GM18951 (cell line): ENCODE measurements around the gene SLC6A1.

ENCODE experiments used
- POLR2A ChIP-seq: IDR thresholded peaks from 4 replicates; pipeline ENCODE4 v1.6.1; 2011; ENCODE audit warnings: mild to moderate bottlenecking; ENCODE audit not compliant: insufficient read length, insufficient read depth; ENCODE audit errors: extremely low read depth
- in situ Hi-C: fragments of 300-500 bp; cut with MboI; formaldehyde crosslinking; loops from one replicate; pipeline ENCODE4 v1.12.0; 2022; ENCODE audit warnings: low sequenced_read_pairs, mixed read lengths, inconsistent platforms; ENCODE audit not compliant: unreplicated experiment

The SLC6A1 gene

DNA sequence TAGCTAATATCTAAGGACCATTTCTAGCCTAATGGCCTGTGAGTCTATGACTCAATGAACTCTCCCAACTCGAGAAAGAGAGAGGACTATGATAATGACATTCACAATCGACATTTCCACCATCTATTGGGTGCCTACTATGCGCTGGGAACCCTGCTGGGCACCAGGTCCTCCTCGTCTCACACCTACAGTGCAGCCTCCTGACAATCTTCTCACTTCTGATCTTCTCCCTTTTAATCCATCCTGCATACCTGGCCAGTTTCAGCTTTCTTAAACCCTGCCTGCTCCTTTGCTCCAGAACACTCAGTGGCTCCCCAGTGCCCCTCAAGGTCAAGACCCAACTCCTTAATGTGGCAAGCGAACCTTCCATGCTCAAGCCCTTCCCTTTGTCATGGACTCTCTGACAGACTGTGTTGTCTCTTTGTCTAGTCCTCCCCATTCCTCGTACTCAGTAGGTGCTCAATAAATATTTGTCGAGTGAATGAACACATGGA, 3.5 kb upstream of the SLC6A1 start:
- TF ChIP-seq POLR2A = no peak
- in situ Hi-C loops = no loop called here

DNA sequence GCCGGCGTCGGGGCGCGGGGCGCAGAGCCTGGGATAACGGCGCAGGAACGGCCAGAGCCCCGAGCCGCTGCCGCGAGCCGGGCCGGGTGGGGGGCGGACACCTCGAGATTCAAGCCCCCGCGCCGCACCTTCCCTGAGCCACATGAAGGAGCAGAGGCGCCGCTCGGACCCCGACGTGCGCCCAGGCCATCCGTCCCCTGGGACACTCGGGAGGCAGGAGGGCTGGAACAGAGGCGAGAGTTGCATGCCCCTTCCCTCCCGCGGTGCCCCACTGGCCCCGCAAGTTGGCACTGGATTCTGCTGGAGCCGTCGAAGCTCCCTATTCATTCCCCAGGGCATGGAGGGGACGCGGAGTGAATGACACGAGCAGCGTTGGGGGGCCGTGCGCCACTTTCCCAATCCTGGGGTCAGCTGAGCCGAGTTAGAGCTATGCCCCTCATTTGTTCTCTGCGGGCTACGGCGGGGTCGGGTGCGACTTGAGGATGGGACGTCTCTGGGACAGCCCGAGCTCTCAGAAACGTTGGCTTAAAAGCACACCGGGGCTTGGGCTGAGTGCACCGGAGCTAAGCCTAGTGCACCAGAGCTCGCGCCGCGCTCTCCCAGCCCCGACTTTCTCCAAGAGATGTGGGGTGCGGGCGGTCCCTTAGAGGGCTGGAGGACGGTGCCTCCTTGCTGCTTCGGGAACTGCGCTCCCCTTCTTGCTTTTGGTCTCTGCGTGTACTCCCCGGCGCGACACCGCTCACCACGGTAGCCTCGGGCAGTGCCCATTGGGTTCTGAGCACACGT, 588 bp downstream of the SLC6A1 start:
- in situ Hi-C loops = no loop called here
- TF ChIP-seq POLR2A = no peak

DNA sequence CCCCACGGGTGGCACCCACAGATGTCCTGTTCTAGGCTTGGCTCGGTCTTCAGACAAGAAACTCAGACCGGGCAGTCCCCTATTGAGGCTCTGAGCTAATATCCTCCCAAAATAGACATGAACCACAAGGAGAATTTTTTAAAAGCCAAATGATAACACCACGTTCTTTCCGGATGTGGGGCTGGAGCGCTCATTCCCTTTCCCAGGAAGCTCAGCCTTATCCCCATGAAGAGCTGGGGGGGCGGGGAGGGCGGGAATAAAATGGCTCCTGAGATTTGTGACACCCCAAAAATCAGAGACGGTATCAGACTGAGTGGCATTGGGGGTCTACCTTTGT, 1.1 kb downstream of the SLC6A1 start:
- in situ Hi-C loops = no loop called here

DNA sequence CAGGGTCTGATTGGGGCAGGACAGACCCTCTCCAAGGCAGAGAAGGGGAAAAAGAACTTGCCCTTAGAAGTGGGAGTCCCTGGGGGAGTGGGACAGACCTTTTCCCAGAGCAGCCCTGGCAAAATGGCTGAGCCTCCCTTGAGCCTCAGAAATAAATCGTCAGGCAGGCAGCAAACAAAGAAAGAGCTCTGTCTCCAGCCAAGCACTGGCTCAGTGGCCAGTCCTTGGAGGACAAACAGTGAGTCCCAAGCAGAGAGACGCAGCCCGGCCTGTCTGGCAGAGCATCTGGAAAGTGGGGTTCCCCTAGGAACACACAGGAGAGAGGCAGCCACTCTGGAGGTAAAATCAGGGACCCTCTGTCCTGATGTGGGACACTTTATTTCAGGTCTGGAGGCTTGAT, 1.8 kb downstream of the SLC6A1 start:
- in situ Hi-C loops = no loop called here
- no peak for TF ChIP-seq POLR2A

More for the DNA sequence above, 1.1 kb downstream of the SLC6A1 start:
- TF ChIP-seq POLR2A = no peak

DNA sequence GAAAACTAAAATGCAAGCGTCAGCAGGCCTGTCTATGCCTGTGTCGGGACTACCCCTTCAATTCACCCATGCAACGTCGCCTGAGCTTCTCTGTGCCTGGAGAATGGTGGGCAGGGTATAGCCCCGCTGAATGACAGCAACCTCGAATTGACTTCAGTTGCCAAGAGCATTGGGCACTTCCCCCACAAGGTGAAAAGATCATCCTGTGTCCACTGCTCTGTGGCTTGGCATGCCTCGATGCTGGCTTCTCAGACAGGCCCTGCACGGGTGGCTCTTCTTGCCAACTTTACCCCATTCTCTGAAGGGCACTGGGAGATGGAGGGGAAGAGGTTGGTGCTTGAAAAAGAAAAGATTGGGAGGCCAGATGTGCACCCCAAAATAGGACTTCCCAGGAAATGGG, 3.3 kb downstream of the SLC6A1 start:
- in situ Hi-C loops = no loop called here
- no peak for TF ChIP-seq POLR2A

DNA sequence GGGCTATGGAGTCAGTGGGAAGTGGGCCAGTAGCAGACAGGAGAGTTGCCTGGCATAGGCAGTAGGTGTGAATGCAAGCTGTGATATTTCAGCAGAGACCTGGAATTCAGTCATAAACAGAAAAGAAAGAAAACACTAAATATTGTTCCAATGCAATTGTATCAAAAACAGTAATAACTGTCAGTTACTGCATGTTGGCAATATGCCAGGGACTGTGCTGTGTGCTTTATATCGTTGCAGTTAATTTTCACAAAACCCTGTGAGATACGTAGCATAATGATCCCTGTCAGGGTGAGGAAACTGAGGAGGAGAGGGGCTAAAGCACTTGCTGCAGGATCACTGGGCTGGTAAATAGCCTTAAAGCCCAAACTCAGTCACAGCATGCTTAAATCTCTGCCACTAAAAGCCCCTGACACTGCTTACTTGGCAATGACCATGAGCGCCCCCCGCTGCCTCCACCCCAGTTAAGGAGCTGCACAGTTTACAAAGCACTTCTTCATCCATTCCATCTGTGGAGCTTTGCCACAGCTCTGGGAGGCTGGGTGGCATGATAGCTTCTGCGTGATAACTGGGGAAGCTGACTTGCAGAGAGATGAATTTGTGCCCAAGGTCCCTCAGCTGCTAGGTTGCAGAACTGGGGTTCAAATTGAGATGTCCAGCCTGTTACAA, 3.9 kb downstream of the SLC6A1 start:
- in situ Hi-C loops = no loop called here
- no peak for TF ChIP-seq POLR2A

DNA sequence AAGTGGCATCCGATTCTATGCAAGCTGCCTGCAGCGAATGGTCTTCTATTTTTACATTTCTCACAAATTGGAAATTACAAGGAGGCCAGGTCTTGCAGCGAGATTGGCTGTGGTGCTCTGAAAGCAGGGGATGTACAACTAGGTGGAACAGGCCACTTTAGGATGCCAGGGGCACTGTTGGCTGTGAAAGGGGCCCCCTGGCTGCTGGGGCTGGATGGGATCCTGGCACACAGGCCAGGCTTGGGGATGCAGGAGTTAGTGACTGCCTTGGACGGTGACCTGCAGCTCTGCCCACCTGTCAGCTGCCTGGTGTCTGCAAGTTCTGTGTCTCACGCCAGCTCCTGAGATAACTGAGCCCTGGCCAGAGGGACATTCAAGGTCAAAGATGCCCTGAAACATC, 4.6 kb downstream of the SLC6A1 start:
- TF ChIP-seq POLR2A = no peak
- in situ Hi-C loops = no loop called here

DNA sequence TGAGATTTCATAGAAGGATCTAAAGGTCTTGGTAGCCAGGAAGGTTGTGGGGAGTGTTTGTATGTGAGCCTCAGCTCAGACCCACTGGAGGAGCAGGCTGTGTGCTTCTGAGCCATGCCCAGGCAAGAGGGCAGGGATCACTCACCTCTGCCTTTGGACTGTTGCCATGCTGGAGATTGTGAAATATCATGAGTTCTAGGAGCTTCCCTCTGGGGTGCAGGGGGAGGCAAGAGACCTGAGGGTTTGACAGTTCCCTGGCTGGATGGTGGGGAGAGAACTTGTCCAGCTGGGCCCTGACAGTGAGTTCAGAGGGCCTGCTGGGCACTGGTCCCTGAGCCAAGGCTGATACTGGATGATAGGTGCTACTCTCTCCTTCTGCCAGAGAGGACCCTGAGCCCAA, 6.0 kb downstream of the SLC6A1 start:
- no peak for TF ChIP-seq POLR2A
- in situ Hi-C loops = no loop called here

DNA sequence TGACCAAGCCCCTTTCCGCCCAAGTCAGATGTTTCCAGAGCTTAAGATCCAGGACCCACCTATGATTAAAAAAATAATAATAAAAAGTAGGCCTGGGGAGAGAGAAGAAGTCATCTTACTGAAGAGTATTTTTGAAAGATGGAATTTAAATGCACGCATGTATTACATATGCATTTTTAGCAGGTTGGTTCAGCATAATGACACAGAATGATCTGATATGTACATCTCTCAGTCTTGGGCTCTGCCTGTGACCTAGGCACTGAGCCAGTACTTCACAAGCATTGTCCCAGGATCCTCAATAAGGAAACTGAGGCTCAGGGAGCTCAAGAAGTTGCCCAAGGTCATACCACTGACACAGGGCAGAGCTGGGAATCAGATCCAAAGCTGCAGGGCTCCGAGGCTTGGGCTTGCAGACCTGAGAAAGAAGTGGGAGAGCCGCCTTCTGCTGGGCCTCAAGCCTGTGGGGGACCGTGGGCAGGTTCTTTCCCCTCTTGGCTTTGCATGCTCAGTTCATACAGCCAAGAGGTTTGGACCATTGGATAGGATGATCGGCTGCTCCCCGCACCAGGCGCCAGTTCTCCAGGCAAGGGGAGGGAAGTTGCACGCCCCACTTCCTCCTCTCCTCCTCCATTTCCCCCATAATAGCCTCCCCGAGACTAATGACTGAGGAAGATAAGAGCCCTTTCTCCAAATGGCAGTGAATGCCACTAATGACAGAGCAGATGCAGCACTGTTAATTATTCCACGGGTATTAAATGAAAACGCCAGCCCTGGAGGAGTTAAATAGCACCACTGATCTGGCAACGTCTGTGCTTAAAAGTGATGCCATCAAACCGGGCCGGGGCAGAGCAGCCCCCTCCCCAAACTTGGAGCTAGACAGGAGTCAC, 6.9 kb downstream of the SLC6A1 start:
- in situ Hi-C loops = no loop called here
- no peak for TF ChIP-seq POLR2A

DNA sequence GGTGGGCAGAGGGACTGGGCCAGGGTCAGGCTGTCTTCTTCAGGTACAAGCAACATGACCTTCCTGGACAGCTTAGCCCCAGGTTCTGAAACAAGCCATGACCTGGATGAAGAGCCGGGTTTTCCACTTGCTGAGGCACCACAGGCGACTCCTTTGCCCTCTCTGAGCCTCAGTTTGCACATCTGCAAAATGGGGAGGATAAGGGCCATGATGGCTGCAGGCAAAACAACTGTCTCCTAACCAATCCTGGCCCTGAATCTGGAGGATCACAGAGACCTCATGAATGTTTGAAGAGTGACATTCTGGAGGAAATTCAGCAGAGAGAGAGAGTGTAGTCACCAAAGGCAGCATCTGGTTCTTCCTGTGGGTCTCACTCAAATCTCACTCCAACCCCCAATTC, 8.0 kb downstream of the SLC6A1 start:
- no peak for TF ChIP-seq POLR2A
- in situ Hi-C loops = no loop called here

DNA sequence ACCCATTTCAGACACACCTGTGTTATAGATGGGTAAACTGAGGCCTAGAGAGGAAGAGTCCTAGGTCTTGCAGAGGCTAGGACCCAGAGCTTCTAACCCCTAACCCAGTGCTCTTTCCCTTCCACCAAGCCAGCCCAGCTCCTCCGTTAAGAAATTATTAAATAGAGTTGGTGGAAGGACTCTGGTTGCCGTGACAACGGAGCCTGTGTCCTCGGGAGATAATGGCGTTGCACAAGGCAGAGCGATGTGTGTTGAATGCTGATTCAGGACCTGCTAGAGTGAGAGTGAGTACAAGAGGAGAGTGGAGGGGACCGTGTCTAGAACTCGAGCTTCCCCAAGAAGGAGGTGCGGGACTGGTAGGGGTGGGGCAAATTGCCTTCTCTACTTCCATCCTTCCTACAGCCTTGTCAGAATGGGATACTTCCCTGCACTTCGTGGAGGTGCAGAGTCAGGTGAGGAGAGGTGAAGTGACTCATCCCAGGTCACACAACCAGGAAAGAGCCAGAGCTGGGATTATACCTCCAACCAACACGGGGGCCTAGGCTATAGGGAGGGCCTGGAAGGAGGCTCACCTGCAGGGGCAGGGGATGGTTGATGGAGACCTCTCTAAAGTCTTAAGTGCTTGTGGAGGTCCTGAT, 8.6 kb downstream of the SLC6A1 start:
- in situ Hi-C loops = no loop called here
- no peak for TF ChIP-seq POLR2A

DNA sequence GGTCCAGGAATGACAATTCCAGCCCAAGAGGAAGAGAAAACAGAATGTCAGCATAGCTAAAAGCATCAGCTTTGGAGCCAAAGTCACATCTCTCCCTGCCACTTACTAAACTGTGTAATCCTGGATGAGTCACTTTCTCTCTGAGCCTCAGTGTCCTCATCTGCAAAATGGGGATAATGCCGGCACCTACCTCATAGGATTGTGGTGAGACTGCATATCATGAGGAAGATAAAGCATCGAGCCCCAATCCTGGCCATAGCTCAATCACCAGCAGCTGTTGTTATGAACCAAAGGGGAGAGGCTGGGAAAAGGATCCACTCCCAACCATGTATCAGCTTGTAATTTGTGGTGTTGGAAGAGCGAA, 9.1 kb downstream of the SLC6A1 start:
- TF ChIP-seq POLR2A = no peak
- in situ Hi-C loops = no loop called here

DNA sequence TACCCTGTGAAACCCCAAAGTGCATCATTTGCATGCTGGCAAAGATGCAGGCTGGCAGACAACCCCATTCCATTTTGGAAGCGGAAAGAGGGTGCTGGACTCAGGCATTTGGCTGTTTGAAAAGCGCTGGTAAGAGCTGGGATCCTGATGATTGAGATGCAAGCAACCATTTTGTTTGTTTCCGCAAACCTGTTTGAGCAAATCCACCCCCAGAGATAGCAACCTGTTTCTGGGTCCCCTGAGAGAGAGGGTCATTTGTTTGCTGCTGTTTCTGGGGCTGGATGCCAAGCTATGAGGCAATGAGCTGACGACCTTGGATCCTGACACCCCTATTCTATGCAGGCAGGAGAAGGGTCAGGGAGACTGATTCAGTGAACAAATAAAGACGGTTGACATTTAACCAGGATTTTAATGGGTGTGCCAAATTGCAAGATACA, 9.8 kb downstream of the SLC6A1 start:
- in situ Hi-C loops = no loop called here
- no peak for TF ChIP-seq POLR2A
